Transverse colon (tissue), 3 donors: ENCODE results near the gene PCSK5.

ENCODE experiments used
- EP300 ChIP-seq: sonication (generic); formaldehyde crosslinking; IDR thresholded peaks from one replicate; pipeline ENCODE4 v1.6.1; 2017; ENCODE audit warnings: antibody characterized with exemption, low read depth
- POLR2A ChIP-seq: fragments of 450-650 bp; IDR thresholded peaks from one replicate; pipeline ENCODE4 v1.6.1; 2016; ENCODE audit warnings: antibody characterized with exemption, mild to moderate bottlenecking, moderate library complexity
- TF ChIP-seq, protein P1 (sequence below), 5 experiments: fragments of 200-600 bp in 3 of 5; fragments of 450-650 bp in 2 of 5; sonication (generic) in 3 of 5; IDR thresholded peaks; 1 replicate in 2 of 5; 2 replicates in 3 of 5; pipeline ENCODE4 v1.5.1; 2016 to 2017; ENCODE audit warnings: antibody characterized with exemption in 5 of 5, inconsistent platforms in 3 of 5, mild to moderate bottlenecking in 2 of 5, moderate library complexity in 1 of 5

DNA sequence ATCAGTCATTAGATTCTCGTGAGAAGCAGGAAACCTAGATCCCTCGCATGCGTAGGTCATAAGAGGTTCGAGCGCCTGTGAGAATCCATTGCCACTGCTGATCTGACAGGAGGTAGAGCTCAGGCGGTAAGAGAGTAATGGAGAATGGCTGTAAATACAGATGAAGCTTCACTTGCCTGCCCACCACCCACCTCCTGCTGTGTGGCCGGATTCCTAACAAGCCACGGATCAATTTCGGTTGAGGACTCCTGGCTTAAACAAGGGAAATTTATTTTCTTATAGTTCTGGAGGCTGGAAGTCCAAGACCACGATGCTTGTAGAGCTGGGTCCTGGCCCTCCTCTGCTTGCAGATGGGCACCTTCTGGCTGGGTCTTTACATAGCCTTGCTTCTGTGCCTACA lies 200.4 kb downstream of the PCSK5 start:
- TF ChIP-seq, protein P1, sequence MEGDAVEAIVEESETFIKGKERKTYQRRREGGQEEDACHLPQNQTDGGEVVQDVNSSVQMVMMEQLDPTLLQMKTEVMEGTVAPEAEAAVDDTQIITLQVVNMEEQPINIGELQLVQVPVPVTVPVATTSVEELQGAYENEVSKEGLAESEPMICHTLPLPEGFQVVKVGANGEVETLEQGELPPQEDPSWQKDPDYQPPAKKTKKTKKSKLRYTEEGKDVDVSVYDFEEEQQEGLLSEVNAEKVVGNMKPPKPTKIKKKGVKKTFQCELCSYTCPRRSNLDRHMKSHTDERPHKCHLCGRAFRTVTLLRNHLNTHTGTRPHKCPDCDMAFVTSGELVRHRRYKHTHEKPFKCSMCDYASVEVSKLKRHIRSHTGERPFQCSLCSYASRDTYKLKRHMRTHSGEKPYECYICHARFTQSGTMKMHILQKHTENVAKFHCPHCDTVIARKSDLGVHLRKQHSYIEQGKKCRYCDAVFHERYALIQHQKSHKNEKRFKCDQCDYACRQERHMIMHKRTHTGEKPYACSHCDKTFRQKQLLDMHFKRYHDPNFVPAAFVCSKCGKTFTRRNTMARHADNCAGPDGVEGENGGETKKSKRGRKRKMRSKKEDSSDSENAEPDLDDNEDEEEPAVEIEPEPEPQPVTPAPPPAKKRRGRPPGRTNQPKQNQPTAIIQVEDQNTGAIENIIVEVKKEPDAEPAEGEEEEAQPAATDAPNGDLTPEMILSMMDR (IDR thresholded peaks at IDR 0.05): no peak
- TF ChIP-seq POLR2A (no peak), EP300 (no peak)
